Activated T-cell treated with anti-CD3 and anti-CD28 coated beads, Interleukin-2, amount 50 U/mL, for 48 hours (primary cell): ENCODE data around the gene MGLL.
"Not testable (repeated sequence)": the region's sequence is repeated elsewhere in the genome, so short reads cannot be mapped to it uniquely, and the experiment has no call there.

ENCODE experiments used
- DNase-seq, 2 experiments: peaks; one replicate each; pipeline ENCODE4 v3.0.0-alpha.2; 2020

The MGLL gene

GRCh38 chr3:127719369-127719768 lies 102.9 kb downstream of the MGLL start:
- DNase-seq = no peak

DNA sequence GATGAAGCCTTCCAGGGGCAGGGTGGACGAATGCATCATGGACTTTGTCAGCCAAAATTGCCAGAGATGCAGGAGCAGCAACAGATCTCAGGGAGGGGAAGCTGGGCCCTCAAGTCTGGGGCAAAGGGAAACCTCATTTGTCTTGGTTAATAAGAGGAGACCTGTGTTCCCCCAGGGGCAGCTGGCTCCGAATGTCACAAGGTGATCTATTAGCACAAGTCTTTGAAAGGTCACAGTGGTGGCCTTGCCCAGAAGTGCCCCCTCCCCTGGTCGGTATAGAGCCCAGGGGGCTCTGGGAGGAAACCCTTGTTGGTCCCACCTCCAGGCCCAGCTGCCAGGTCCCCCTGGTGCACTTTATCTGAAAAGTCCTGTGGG lies 103.4 kb downstream of the MGLL start:
- no peak for DNase-seq

- DNase-seq = no peak
These were observed 103.9 kb downstream of the MGLL start for GRCh38 chr3:127718245-127718915.

DNA sequence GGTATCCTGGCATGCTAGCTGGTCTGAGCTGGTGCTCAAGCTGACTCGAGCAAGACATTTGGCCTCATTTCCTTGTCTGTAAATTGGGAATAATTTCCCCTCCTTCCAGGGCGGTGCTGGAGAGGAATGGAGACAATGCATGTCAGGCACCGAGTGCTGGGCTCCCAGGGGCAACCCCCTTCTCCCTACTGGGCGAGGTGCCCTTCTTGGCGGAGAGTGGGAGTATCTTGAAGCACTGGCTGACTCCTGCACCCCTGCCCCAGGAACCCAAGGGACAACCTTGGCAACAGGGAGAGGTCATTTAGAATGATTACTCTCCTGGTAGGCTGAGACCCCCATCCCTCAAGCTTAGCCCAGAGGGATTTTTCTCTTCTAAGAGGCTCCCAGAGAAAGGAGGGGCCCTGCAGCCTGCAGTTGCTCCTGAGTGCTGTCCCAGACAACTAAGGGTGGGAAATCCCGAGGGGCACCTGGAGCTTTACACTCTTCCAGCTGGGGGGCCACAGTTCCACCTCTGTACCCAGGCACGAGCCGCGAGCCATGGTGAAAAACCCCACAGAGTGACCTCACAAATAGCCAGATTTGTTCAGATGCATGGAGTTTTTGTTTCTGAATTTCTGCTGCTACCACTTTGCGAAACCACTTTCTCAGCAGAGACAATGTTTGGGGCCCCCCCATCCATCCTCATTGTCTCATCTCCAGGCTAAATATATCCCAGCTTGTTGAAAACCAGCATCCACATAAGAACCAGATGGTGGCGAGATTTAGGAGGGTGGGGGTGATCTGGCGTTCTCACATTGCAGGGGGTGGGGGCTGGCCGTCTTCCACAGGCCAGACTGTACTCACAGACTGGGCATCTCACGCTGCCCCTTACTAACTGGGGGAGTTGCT lies 104.7 kb downstream of the MGLL start:
- DNase-seq = no peak

DNA sequence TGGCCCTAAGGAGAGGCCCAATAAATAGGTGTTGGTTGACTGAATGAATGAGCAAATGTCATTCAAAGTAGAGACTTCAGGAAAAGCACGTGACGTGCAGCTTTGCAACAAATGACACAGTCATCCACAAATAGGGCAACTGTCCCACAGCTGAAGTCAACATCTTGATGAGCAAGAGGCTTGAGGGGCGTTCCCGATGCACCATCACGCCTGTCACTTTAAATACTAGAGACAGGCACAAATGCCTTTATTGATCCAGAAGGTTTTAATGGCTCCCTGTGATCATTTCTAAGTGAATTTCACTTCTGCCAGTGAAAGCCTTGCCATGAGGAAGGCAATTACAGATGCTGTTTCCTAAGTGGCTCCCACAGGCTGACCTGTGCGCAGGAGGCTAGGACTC lies 105.9 kb downstream of the MGLL start:
- DNase-seq = no peak

DNA sequence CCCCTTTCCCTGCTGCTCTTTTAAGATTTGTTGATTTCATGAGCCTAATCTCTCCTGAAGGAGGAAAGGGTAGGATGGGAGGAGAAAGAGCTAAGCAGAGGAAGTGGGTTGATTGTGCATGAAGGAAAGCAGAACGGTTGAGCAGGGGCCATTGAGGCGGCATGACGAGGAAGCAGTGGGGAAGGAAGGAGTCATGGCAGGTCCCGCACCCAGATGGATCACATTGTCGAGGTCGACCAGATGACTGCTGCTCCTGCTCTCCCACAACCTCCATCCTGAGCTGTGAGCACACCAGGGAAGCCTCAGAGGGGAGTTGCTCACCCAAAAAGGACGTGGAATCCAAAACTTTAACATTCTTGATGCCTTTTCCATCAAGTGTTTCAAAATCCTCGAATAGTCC lies 106.8 kb downstream of the MGLL start:
- DNase-seq = no peak

- no peak for DNase-seq
These were observed 107.4 kb downstream of the MGLL start for GRCh38 chr3:127714866-127715265.

GRCh38 chr3:127714125-127714571 lies 108.2 kb downstream of the MGLL start:
- no peak for DNase-seq

GRCh38 chr3:127712881-127713771 lies 109.2 kb downstream of the MGLL start:
- DNase-seq = no peak

DNA sequence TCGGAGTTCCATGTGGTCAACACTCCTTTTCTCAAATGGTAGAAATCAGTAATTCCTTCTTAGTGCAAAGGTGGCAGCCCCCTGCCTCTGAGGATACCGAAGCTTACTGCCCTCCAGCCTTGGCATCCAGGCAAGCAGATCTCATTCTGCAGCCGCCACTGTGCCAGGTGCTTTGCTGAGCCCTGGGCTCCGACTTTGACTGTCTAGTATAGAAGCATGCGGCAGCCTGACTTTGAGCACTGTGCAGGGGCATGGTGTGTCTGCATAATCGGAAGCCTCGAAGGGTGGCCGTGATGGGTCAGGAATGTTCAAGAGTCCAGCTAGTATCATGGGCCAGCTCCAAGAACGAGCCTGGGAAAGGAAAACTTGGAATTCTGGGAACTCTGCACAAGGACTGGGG lies 109.9 kb downstream of the MGLL start:
- no peak for DNase-seq

- no peak for DNase-seq
These were observed 110.4 kb downstream of the MGLL start for GRCh38 chr3:127711896-127712295.

DNA sequence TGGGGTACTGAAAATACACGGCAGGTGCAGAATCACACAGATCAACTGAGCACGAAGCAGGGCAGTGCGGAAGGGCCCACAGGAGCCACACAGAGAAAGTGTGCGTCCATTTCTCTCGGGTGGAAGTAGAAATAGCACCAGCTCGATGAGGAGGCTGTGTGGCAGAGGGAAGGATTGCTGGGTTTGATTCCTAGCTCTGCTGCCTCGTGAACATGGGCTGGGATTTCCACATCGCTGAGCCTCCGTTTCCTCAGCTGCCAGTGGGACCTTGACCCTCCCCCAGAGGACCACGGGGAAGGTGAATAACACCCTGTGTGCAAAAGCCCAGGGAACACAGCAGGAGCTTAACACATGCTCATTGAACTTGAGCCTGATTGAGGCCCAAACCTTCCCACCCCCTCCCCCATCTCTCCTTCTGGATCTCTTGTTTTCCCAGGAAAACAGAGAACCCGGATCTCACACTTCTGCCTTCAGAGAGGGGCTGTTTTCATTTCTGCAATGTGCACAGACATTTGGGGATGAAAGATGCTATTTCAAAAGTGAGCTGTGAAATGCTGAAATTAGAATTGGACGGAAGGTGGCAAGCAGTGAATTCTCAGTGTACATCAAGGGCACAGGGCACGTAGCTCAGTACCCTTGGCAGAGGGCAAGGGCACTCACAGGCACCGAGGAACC lies 111.2 kb downstream of the MGLL start:
- no peak for DNase-seq

- DNase-seq = no peak
These were observed 112.0 kb downstream of the MGLL start for GRCh38 chr3:127710155-127710941.

GRCh38 chr3:127709320-127710060 lies 112.8 kb downstream of the MGLL start:
- no peak for DNase-seq

GRCh38 chr3:127708837-127709236 lies 113.5 kb downstream of the MGLL start:
- no peak for DNase-seq

DNA sequence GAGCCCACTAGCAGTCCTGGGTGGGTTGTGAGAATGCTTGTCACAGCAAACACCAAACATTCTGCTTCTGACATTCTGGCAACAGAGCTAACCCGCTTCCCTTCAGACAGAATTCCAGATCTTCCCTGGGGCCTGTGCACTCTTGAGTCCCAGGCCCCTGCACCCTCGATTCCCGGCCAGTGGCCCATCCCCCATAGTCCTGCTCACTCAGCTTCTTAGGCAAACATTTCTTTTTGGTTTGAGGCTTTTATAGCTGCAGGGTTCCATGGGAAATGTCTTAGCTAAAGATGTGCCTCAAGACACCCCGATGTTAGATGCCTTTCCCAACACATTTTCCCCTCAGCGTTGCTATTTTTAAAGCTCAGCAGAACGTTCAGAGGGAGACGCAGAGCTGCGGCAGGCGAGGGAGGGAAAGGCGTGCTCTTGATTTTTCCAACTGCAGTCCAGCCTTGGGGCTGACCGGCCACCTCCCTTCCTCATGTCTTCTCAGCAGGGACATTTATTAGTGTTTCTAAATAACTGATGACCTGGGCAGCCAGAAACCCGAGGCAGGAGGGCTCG lies 114.4 kb downstream of the MGLL start:
- no peak for DNase-seq

DNA sequence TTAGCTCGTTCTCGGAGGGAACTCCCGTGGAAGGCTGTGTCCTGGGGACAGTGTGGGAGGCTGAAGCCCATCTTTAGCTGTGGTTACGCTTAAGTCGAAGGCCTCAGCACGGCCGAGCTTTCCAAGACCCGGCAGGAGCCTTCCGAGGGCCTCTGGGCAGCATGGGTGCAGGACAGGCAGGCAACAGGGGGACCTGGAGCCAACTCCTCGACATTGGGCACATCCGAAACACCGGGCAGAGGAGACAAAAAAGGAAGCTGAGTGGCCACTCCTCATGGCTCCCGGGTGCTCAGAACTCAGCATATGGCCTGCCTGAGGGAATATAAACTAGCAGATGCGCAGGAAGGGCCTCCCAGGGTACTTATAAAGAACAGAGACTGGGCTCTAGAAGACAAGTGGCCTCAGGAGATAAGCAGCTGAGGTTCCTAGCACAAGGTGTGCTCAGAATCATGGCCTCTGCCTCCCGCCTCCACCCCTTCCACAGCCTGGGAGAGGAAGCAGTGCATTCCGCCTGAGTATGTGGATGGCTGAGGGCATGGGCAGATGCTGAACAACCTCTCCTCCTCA lies 115.4 kb downstream of the MGLL start:
- no peak for DNase-seq

GRCh38 chr3:127706312-127706711 lies 116.0 kb downstream of the MGLL start:
- no peak for DNase-seq

- not testable (repeated sequence) for DNase-seq
These were observed 117.5 kb downstream of the MGLL start for GRCh38 chr3:127704840-127705239.

- DNase-seq = no peak
These were observed 120.2 kb downstream of the MGLL start for GRCh38 chr3:127702151-127702578.
